Loucy (cell line): ENCODE data around the gene SOAT2.

Experiments
- H2AFZ ChIP-seq: fragments of 200-600 bp; sonication (generic); 2 replicates; pipeline ENCODE4 v1.6.0; 2016; ENCODE audit warnings: antibody characterized with exemption, mild to moderate bottlenecking, low read length, moderate library complexity
- H3F3A ChIP-seq: fragments of 200-600 bp; 2 replicates; pipeline ENCODE4 v1.6.0; 2016; ENCODE audit warnings: antibody characterized with exemption, low read depth, mild to moderate bottlenecking
- H3K27me3 ChIP-seq: fragments of 200-600 bp; sonication (generic); 2 replicates; pipeline ENCODE4 v1.6.1; 2014; ENCODE audit warnings: low read length, mild to moderate bottlenecking; ENCODE audit not compliant: insufficient read depth, poor library complexity, severe bottlenecking
- H3K36me3 ChIP-seq: fragments of 200-600 bp; sonication (generic); 2 replicates; pipeline ENCODE4 v1.6.1; 2016; ENCODE audit warnings: low read length; ENCODE audit not compliant: insufficient read depth
- H3K4me1 ChIP-seq: fragments of 200-600 bp; sonication (generic); 2 replicates; pipeline ENCODE4 v1.5.1; 2014; ENCODE audit warnings: low read length, mild to moderate bottlenecking; ENCODE audit not compliant: insufficient read depth, poor library complexity, severe bottlenecking
- H3K4me2 ChIP-seq: fragments of 200-600 bp; sonication (generic); 2 replicates; pipeline ENCODE4 v1.6.0; 2014; ENCODE audit warnings: antibody characterized with exemption, low read length, low read depth, mild to moderate bottlenecking; ENCODE audit not compliant: poor library complexity, severe bottlenecking
- H3K4me3 ChIP-seq: fragments of 200-600 bp; sonication (generic); 2 replicates; pipeline ENCODE4 v1.5.1; 2014; ENCODE audit warnings: low read length, mild to moderate bottlenecking, mixed read lengths; ENCODE audit not compliant: poor library complexity, severe bottlenecking
- H3K79me2 ChIP-seq: fragments of 200-600 bp; sonication (generic); 2 replicates; pipeline ENCODE4 v1.6.1; 2014; ENCODE audit warnings: low read length; ENCODE audit not compliant: insufficient read depth
- H3K9ac ChIP-seq: fragments of 200-600 bp; sonication (generic); 2 replicates; pipeline ENCODE4 v1.6.0; 2014; ENCODE audit warnings: mild to moderate bottlenecking, low read depth, low read length, moderate library complexity; ENCODE audit not compliant: poor library complexity, severe bottlenecking
- H3K9me2 ChIP-seq: fragments of 200-600 bp; sonication (generic); replicated peaks from 2 replicates; pipeline ENCODE4 v1.6.1; 2016; ENCODE audit warnings: low read depth, low read length, mixed read lengths
- H3K9me3 ChIP-seq: fragments of 200-600 bp; sonication (generic); 2 replicates; pipeline ENCODE4 v1.6.1; 2014; ENCODE audit warnings: mild to moderate bottlenecking, antibody characterized with exemption, low read length, low read depth; ENCODE audit not compliant: insufficient read depth
- H4K20me1 ChIP-seq: fragments of 200-600 bp; sonication (generic); 2 replicates; pipeline ENCODE4 v1.6.0; 2014; ENCODE audit warnings: antibody characterized with exemption, low read length, mild to moderate bottlenecking; ENCODE audit not compliant: insufficient read depth, poor library complexity, severe bottlenecking
- CTCF ChIP-seq: fragments of 200-600 bp; sonication (generic); conservative IDR thresholded peaks from 2 replicates; pipeline ENCODE4 v1.5.1; 2014; ENCODE audit warnings: mild to moderate bottlenecking, antibody characterized with exemption, low read length
- EZH2phosphoT487 ChIP-seq: fragments of 200-600 bp; IDR thresholded peaks from 2 replicates; pipeline ENCODE4 v1.6.1; 2018; ENCODE audit warnings: antibody characterized with exemption, mild to moderate bottlenecking, moderate library complexity, borderline replicate concordance

The SOAT2 gene

GRCh38 chr12:53060064-53060720, 43.1 kb upstream of the SOAT2 start:
- Histone ChIP-seq H3K9me2 (no peaks in the 10 kb centered on the region), H2AFZ (no peak overlapping the region), H3K36me3 (peaks cover under 1% of the 10 kb centered on the region; the same call in 1 of the 2 replicates), H3K27me3 (no peaks in the 10 kb centered on the region), H3K9ac (no peak overlapping the region), H4K20me1 (no peaks in the 10 kb centered on the region), H3K9me3 (no peaks in the 10 kb centered on the region), H3F3A (no peaks in the 10 kb centered on the region), H3K4me3 (no peak overlapping the region), H3K79me2 (no peaks in the 10 kb centered on the region), H3K4me2 (no peak overlapping the region), H3K4me1 (peaks cover 6% of the 10 kb centered on the region)
- no peak for TF ChIP-seq CTCF
- TF ChIP-seq EZH2phosphoT487 = no peak

- no peak overlapping the region for H3K4me2 ChIP-seq
- H3K36me3 ChIP-seq = peaks cover 6% of the 10 kb centered on the region; the same call in 1 of the 2 replicates
- H3K27me3 ChIP-seq = no peaks in the 10 kb centered on the region
- H3K9ac ChIP-seq = no peak overlapping the region
- no peaks in the 10 kb centered on the region for H4K20me1 ChIP-seq
- no peaks in the 10 kb centered on the region for H3K9me3 ChIP-seq
- no peak overlapping the region for H3K4me3 ChIP-seq
- H3K4me1 ChIP-seq = peaks cover 1% of the 10 kb centered on the region
- no peaks in the 10 kb centered on the region for H3F3A ChIP-seq
- no peak for TF ChIP-seq EZH2phosphoT487
- no peak for TF ChIP-seq CTCF
- no peaks in the 10 kb centered on the region for H3K79me2 ChIP-seq
- no peak overlapping the region for H2AFZ ChIP-seq
- H3K9me2 ChIP-seq = no peaks in the 10 kb centered on the region
These were observed 42.5 kb upstream of the SOAT2 start for GRCh38 chr12:53060721-53061276.

GRCh38 chr12:53061404-53062010, 41.8 kb upstream of the SOAT2 start:
- H2AFZ ChIP-seq = no peak overlapping the region
- no peak overlapping the region for H3K9ac ChIP-seq
- no peaks in the 10 kb centered on the region for H3K9me2 ChIP-seq
- no peaks in the 10 kb centered on the region for H3K27me3 ChIP-seq
- TF ChIP-seq EZH2phosphoT487 (no peak), CTCF (peak; percentile 50)
- H4K20me1 ChIP-seq = no peaks in the 10 kb centered on the region
- no peak overlapping the region for H3K4me3 ChIP-seq
- no peaks in the 10 kb centered on the region for H3K9me3 ChIP-seq
- H3K4me1 ChIP-seq = no peaks in the 10 kb centered on the region
- no peaks in the 10 kb centered on the region for H3F3A ChIP-seq
- peaks cover 7% of the 10 kb centered on the region; the same call in 1 of the 2 replicates for H3K36me3 ChIP-seq
- H3K79me2 ChIP-seq = no peaks in the 10 kb centered on the region
- no peak overlapping the region for H3K4me2 ChIP-seq
